Activated T-cell treated with anti-CD3 and anti-CD28 coated beads for 1 hour (primary cell): ENCODE results near the gene CXCR1.
"Not testable (repeated sequence)": the region's sequence is repeated elsewhere in the genome, so short reads cannot be mapped to it uniquely, and the experiment has no call there.

Experiments used
- DNase-seq: peaks from one replicate; pipeline ENCODE4 v3.0.0-alpha.2; 2020; ENCODE audit warnings: low read depth

CXCR1 gene

DNA sequence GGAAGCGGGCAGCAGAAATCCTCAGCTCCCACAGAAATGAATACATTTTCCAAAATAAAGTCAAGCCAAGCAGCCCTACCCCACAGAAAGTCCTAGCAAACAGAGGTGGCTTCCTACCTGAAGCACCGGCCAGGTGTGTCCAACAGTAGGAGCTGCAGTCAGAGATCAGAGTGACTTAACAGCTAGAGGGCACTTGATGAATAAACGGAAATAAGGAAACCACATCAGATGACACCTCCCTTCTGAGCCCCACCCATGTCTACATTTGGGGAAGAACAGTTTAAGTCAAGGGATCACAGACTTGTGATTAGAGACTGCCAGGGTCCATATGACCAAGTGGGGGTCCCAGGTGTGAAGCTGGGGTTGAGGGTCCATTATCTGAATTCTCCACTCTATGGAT, at the start of gene CXCR1:
TSS of gene CXCR1 (minus strand) at position 172 of the 400 bp plus-strand sequence. CDS start 1,751 bp downstream, outside the sequence.
- peak; percentile 14 for DNase-seq

GRCh38 chr2:218216336-218216673, 49.5 kb upstream of the CXCR1 start:
- no peak for DNase-seq

DNA sequence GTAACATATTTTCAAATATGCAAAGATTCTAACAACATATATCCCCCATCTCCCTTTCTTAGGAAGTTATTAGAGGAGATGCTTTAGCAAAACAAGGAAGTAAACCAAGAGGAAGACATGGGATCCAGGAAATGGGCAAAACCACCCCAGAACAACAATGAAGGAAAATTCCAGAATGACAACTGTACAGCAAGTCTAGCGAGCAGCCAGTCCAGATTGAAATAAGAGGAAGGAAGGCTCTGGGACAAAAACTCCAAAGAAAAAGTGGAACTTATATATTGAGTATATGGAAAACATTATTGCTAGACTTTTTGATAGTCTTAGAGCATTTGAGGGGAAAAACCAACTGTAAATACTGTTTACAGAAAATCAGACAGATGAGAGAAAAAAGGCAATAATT, 47.4 kb upstream of the CXCR1 start:
- no peak for DNase-seq

DNA sequence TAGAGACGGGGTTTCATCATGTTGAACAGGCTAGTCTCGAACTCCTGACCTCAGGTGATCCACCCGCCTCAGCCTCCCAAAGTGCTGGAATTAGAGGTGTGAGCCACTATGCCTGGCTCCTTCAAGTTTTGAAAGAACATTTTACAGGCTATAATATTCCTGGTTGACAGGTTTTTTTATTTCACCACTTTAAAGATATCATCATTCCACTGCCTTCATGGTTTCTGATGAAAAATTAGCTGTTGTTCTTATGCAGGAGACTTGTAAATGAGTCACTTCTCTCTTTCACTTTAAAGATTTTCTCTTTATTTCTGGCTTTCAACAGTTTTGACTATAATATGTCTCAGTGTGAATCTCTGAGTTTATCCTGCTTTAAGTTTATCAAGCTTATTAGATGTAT, 42.3 kb upstream of the CXCR1 start:
- no peak for DNase-seq

- no peak for DNase-seq
Observed at GRCh38 chr2:218202266-218202665, 35.5 kb upstream of the CXCR1 start.

- no peak for DNase-seq
Observed at GRCh38 chr2:218196974-218197373, 30.2 kb upstream of the CXCR1 start.

- DNase-seq, result no peak
Observed at GRCh38 chr2:218194880-218195279, 28.1 kb upstream of the CXCR1 start.

GRCh38 chr2:218193701-218194100, 26.9 kb upstream of the CXCR1 start:
- no peak for DNase-seq

DNA sequence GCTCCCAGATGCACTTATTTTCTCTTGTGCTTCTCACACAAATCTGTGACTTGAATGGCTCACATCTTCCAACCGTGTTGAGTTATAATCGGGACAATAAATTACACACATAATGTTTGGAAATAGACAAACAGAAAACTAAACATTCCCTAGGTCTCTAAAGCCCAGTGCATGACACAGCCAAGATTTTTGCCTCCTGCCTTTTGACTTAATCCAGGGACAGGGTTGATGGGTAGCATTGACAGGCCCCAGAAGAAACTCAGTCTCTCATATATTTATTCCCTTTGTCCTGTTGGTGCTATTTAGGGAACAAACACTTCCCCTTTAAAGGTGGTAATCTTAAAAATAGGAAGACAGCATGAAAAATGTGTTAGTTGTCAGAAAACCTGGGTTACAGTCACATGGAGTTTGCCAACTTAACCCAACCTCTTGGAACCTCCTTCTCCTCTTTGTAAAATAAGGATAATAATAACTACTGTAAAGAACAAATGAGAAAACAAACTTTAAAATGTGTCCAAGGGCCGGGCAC, 26.2 kb upstream of the CXCR1 start:
- no peak for DNase-seq

DNA sequence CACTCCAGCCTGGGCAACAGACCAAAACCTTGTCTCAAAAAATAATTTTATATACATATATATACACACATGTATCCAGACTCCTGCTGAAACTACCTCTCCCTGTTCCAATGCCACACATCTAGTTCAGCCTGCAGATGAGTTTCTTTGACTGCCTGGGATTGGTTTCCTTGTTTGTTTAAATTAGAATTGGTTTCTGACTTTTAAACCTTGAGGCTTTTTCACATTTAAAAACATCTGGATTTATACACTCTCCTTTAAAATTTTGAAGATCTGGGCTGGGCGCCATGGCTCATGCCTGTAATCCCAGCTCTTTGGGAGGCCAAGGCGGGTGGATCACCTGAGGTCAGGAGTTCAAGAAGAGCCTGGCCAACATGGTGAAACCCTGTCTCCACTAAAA, 21.8 kb upstream of the CXCR1 start:
- no peak for DNase-seq

GRCh38 chr2:218187296-218188015, 20.7 kb upstream of the CXCR1 start:
- DNase-seq, result no peak

DNA sequence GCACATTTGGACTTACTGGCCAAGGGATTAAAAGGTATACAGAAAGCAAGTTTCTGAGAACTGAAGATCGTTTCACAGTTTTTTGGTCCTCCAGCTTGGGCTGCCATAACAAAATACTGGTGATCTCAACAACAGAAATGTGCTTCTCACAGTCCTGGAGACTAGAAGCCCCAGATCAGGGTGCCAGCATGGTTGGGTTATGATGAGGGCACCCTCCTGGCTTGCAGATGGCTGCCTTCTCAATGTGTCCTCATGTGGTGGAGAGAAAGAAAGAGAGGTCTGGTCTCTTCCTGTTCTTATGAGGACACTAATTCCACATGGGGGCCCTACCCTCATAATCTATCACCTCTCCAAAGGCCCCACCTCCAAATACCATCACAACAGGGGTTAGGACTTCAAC, 20.1 kb upstream of the CXCR1 start:
- DNase-seq, result no peak

- peak; percentile 56 for DNase-seq
Observed at GRCh38 chr2:218186355-218186766, 19.6 kb upstream of the CXCR1 start.

GRCh38 chr2:218184331-218184730, 17.6 kb upstream of the CXCR1 start:
- DNase-seq, result no peak

DNA sequence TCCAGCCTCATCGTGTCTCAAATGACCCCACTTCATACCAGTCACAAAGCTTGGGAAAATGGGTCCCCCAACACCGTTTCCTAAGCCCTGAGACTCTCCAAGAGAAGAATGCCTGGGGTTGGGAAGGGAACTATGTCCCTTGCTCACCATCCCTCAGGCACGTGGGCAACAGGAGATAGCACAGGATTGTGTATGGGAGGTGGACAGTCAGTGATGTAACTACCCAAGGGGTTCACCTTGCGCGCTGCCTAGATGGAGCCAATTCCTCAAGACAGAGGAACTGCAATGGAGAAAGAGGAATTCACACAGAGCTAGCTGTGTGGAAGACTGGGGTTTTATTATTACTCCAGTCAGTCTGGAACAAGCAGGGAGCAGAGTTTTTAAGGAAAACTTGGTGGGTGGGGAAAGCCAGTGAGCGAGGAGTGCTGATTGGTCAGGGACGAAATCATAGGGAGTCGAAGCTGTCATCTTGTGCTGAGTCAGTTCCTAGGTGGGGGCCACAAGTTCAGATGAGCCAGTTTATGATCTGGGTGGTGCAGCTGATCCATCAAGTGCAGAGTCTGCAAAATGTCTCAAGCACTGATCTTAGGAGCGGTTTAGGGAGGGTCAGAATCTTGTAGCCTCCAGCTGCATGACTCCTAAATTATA, 13.8 kb upstream of the CXCR1 start:
- no peak for DNase-seq

- no peak for DNase-seq
Observed at GRCh38 chr2:218179782-218180181, 13.0 kb upstream of the CXCR1 start.

GRCh38 chr2:218172845-218173244, 6.1 kb upstream of the CXCR1 start:
- no peak for DNase-seq

- not testable (repeated sequence) for DNase-seq
Observed at GRCh38 chr2:218171744-218172143, 5.0 kb upstream of the CXCR1 start.

GRCh38 chr2:218169757-218170546, 3.2 kb upstream of the CXCR1 start:
- no peak for DNase-seq

DNA sequence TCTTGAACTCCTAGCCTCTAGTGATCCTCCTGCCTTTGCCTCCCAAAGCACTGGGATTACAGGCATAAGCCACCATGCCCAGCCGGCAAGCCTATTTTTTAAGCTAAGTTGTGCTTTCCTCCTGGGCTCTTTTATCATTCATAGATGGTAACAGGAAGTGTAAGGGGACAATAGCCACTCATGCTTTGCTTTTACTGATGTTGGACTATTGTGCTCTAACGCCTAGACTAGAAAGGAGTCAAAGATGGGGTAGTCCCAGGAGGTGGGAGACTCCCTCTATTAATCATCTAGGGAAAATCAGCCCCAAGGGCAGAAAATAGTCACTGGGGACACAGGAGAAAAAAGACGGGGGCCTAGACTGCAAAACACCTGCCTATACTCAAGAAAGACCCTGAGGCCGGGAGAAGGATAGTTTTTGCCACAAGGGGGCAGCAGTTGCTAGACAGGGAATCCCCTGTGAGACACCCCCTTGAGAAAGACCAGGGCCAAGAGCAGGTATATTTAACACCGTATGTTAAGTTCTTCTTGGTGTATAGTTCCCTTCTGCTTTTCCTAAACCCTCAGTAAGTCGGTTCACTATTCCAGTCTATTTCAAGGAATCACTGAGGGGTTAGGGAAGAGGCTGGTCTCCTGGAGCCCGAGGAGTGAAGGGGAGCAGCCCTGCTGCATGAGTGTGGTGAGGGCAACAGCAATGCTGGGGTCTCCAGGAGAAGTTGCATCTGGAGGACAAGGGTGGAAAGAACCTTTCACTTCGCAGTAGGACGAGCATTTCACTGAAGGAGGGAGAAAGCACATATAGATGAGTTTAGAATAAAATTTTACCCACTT, 2.1 kb upstream of the CXCR1 start:
- DNase-seq, result peak; percentile 64

GRCh38 chr2:218168016-218168415, 1.3 kb upstream of the CXCR1 start:
- no peak for DNase-seq

DNA sequence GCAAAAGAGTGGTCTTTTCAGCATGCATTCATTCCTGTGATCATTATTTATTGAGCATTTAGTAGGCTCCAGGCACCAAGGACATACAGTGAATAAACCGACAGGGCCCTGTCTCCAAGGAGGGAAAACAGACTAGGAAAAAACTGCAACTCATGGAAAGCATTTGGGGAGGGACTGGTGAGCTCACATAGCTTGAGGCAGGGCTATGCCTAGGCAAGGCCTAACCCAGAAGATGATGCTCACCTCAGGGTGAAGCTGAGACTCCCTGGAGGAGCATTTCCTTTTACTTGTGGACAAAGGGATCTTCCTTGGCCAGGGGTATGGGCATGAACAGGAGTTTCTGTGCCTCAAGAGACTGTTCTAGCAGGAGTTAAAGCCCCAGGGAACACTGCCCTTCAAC, 3.9 kb downstream of the CXCR1 start:
- no peak for DNase-seq
